BLaER1 treated with 17β-estradiol and CSF1 and Interleukin-3, amounts not matched to agents 10 nM and 100 nM (cell line): ENCODE measurements around the gene OPCML.

Source experiments
- H3K27ac ChIP-seq, 11 experiments: shearing (Covaris generic); formaldehyde crosslinking; 2 replicates each; pipeline ENCODE4 v1.8.1; 2022
- H3K27me3 ChIP-seq, 11 experiments: shearing (Covaris generic); formaldehyde crosslinking; 2 replicates each; pipeline ENCODE4 v1.8.1; 2022
- H3K36me3 ChIP-seq, 11 experiments: shearing (Covaris generic); formaldehyde crosslinking; 2 replicates each; pipeline ENCODE4 v1.8.1; 2022
- H3K4me1 ChIP-seq, 10 experiments: shearing (Covaris generic); formaldehyde crosslinking; 2 replicates each; pipeline ENCODE4 v1.8.1; 2022
- H3K4me2 ChIP-seq, 11 experiments: shearing (Covaris generic); formaldehyde crosslinking; 2 replicates each; pipeline ENCODE4 v1.8.1; 2022
- H3K4me3 ChIP-seq, 10 experiments: shearing (Covaris generic); formaldehyde crosslinking; 2 replicates each; pipeline ENCODE4 v1.8.1; 2022
- H3K9ac ChIP-seq, 11 experiments: shearing (Covaris generic); formaldehyde crosslinking; 2 replicates each; pipeline ENCODE4 v1.8.1; 2022
- H3K9me3 ChIP-seq, 11 experiments: shearing (Covaris generic); formaldehyde crosslinking; replicated peaks in 1 of 11; 2 replicates each; pipeline ENCODE4 v1.8.1; 2022
- H4K20me1 ChIP-seq, 11 experiments: shearing (Covaris generic); formaldehyde crosslinking; 2 replicates each; pipeline ENCODE4 v1.8.1; 2022
- Cebpa-rat ChIP-seq, 11 experiments: shearing (Covaris generic); IDR thresholded peaks; 2 replicates each; pipeline ENCODE4 v1.8.1; 2022

OPCML gene

DNA sequence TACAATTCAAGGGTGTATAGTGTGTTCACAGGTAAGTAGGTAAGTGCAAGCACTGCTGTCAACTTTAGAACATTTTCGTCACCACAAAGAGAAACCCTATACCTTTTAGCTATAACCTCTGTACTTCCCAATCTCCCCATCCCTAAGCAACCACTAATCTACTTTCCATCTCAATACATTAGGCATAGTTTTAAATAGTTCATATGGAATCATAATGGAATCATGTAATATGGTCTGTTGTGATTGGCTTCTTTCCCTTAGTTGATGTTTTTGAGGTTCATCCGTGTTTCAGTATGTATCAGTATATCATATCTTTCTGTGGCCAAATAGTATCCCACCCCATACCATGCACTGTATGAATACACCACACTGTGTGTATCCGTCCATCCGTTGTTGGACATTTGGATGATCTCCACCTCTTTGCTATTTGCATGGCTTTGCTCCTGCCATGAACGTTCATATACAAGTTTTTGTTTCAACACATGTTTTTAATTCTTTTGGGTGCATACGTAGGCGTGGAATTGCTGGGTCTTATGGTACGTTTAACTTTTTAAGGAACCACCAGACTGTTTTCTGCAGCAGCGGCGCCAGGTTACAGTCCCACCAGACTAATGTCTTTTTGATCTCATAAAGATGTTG, 27.7 kb upstream of the OPCML start:
- H3K9me3 ChIP-seq = 0 out of 22 replicates have a peak, but pooled peaks cover 0 to 4% (median 0%) of the 10 kb centered on the region in 11 experiments
- no peak overlapping the region for H3K4me3 ChIP-seq
- no peaks in the 10 kb centered on the region for H3K36me3 ChIP-seq
- peak overlapping the region in 7 of 11 experiments; percentile 65 to 84 (median 70); a peak in 11 of 22 replicates for H3K4me2 ChIP-seq
- H4K20me1 ChIP-seq = no peaks in the 10 kb centered on the region
- H3K27me3 ChIP-seq = no peaks in the 10 kb centered on the region
- no peak overlapping the region for H3K9ac ChIP-seq
- no peak overlapping the region for H3K27ac ChIP-seq
- no peak for TF ChIP-seq Cebpa-rat (IDR thresholded peaks at IDR 0.05)
- peaks cover 0 to 42% (median 27%) of the 10 kb centered on the region in 10 experiments; a peak in 18 of 20 replicates for H3K4me1 ChIP-seq

DNA sequence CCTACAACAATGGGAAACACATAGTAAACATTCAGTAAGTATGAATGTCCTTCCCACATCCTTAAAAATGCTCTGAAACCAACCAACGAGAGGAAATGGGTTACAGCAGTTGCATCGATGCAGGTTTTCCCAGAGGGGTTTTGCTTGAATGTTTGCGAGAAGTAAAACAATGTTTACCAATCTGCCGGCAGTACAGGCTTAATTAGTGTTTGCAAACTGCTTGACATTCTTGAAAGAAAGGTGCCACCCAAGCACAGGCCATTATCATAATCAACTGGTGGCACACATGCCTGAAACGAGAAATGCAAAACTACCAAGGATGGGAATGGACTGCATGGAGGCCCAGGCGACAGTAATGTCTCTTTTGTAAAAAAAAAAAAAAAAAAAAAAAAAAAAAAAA, 27.1 kb upstream of the OPCML start:
- 0 out of 22 replicates have a peak, but pooled peaks cover 0 to 4% (median 0%) of the 10 kb centered on the region in 11 experiments for H3K9me3 ChIP-seq
- peak overlapping the region; percentile 19 to 84 (median 69); a peak in 21 of 22 replicates for H3K4me2 ChIP-seq
- H3K9ac ChIP-seq = no peak overlapping the region
- no peaks in the 10 kb centered on the region for H3K27me3 ChIP-seq
- H3K4me3 ChIP-seq = no peak overlapping the region
- TF ChIP-seq Cebpa-rat (IDR thresholded peaks at IDR 0.05) = no peak
- H3K4me1 ChIP-seq = peaks cover 0 to 48% (median 33%) of the 10 kb centered on the region in 10 experiments; a peak in 18 of 20 replicates
- H3K27ac ChIP-seq = peak overlapping the region in 4 of 11 experiments; percentile 7 to 31 (median 26); a peak in 5 of 22 replicates
- no peaks in the 10 kb centered on the region for H3K36me3 ChIP-seq
- H4K20me1 ChIP-seq = no peaks in the 10 kb centered on the region

DNA sequence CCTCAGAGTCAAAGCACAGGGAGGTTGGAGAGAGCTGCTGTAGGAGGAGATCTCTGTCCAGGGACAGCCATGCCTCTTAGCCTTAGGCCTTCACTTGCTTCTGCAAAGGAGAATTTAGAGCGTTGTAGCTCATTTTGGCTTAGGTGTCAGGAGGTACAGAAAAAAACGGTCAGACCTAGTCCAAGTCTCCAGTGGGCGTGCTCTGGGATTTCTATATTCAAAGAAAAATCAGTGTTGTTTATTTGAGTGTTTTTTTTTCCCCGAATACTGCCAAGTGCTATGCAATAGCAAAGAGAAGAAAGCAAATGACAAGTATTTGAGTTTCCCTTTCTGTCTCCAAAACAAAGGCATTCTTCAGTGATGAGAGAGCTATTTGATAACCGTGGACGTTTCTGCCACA, 22.7 kb upstream of the OPCML start:
- no peaks in the 10 kb centered on the region for H3K36me3 ChIP-seq
- TF ChIP-seq Cebpa-rat (IDR thresholded peaks at IDR 0.05) = no peak
- no peak overlapping the region for H3K4me3 ChIP-seq
- H3K4me1 ChIP-seq = peaks cover 0 to 45% (median 32%) of the 10 kb centered on the region in 10 experiments; a peak in 18 of 20 replicates
- H3K27me3 ChIP-seq = no peaks in the 10 kb centered on the region
- H3K4me2 ChIP-seq = peak overlapping the region in 8 of 11 experiments; percentile 32 to 66 (median 40); a peak in 14 of 22 replicates
- H3K9ac ChIP-seq = no peak overlapping the region
- 0 out of 22 replicates have a peak, but pooled peaks cover 0 to 4% (median 0%) of the 10 kb centered on the region in 11 experiments for H3K9me3 ChIP-seq
- no peaks in the 10 kb centered on the region for H4K20me1 ChIP-seq
- H3K27ac ChIP-seq = no peak overlapping the region

DNA sequence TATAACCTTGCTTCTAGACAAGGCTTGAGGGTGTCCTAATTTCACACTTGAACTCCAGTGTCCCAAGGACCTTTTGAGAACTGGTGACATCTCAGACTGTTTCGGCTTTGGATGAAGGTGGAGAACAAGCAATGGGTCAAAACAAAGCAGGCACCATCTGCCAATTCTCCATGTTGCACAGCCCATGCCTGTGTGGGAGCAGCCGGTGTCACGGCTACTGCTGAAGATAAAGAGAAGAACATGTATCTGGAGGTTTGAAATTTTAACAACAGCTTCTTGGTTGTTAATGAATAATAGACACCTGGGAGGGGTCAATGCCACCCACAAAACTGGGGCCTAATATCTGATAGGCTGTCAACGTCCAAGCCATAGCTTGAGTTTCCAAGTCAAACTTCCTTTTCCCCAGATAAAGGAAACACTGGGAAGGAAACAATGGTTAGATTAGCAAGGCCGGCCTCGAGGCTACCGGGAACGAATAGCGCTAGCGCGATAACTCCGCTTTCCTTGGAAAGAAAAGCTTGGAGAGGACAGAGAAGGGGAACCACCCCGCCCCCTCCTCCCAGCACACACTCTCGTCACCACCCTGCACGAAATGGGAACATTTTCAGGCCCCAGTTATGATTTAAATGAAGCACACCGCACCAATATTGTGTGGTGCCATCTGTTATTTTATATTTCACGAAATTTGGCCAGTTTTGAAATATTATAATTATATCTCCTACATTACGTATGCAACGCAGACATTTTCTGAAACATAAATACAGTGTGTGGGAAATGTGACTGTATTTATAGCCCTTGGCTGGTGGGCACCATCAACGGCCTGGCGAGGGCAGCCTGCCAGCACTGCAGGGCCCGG, 21.8 kb upstream of the OPCML start:
- 0 out of 22 replicates have a peak, but pooled peaks cover 0 to 4% (median 0%) of the 10 kb centered on the region in 11 experiments for H3K9me3 ChIP-seq
- peaks cover 0 to 47% (median 31%) of the 10 kb centered on the region in 10 experiments; a peak in 18 of 20 replicates for H3K4me1 ChIP-seq
- H3K4me3 ChIP-seq = no peak overlapping the region
- no peaks in the 10 kb centered on the region for H4K20me1 ChIP-seq
- H3K4me2 ChIP-seq = peak overlapping the region in 8 of 11 experiments; percentile 32 to 66 (median 40); a peak in 15 of 22 replicates
- H3K36me3 ChIP-seq = no peaks in the 10 kb centered on the region
- no peak for TF ChIP-seq Cebpa-rat (IDR thresholded peaks at IDR 0.05)
- H3K9ac ChIP-seq = no peak overlapping the region
- no peak overlapping the region for H3K27ac ChIP-seq
- no peaks in the 10 kb centered on the region for H3K27me3 ChIP-seq

DNA sequence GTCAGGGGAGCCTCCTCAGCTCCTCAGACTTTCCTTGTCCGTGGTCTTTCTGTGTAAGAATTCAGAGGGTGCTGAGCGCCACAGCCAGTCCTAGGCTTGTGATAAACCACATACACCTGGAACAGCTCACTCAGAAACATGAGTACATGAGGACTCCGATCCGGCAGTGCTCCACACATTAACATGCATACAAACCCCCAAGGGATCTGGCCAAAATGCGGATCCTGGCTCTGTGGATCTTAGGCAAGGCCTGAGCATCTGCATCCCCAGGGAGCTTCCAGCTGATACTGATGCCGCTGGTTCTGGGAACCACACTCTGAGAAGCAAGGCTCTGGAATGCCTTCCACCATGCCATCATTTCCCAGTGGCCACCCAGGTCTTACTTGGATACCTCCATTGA, 20.6 kb upstream of the OPCML start:
- Histone ChIP-seq H4K20me1 (no peaks in the 10 kb centered on the region), H3K9me3 (0 out of 22 replicates have a peak, but pooled peaks cover 0 to 4% (median 0%) of the 10 kb centered on the region in 11 experiments), H3K9ac (no peak overlapping the region), H3K36me3 (no peaks in the 10 kb centered on the region), H3K4me3 (no peak overlapping the region), H3K27ac (no peak overlapping the region), H3K4me1 (peaks cover 0 to 43% (median 26%) of the 10 kb centered on the region in 10 experiments; a peak in 16 of 20 replicates), H3K4me2 (no peak overlapping the region), H3K27me3 (no peaks in the 10 kb centered on the region)
- TF ChIP-seq Cebpa-rat (IDR thresholded peaks at IDR 0.05) = no peak

DNA sequence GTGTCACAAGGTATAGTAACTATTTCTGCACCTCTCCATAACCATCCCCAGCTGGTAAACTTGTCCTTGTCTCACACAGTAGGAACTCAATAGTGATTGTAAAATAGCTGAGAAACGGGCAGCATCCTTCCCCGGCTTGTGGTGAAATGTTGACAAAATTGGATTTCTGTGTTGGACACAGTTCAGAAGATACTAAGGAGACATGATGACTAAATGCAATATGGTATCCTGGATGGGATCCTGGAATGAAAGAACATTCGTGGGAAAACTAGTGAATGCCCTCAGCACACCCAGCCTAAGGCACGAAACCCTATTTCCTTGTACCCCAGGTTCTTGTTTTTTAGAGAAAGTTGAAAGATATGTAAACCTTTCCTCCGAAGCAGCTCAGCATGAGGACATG, 18.8 kb upstream of the OPCML start:
- Histone ChIP-seq H3K4me2 (no peak overlapping the region), H3K27me3 (no peaks in the 10 kb centered on the region), H3K9ac (no peak overlapping the region), H3K27ac (no peak overlapping the region), H3K4me3 (no peak overlapping the region), H4K20me1 (no peaks in the 10 kb centered on the region), H3K4me1 (peaks cover 0 to 35% (median 23%) of the 10 kb centered on the region in 10 experiments; a peak in 16 of 20 replicates), H3K36me3 (no peaks in the 10 kb centered on the region), H3K9me3 (no peaks in the 10 kb centered on the region)
- no peak for TF ChIP-seq Cebpa-rat (IDR thresholded peaks at IDR 0.05)

DNA sequence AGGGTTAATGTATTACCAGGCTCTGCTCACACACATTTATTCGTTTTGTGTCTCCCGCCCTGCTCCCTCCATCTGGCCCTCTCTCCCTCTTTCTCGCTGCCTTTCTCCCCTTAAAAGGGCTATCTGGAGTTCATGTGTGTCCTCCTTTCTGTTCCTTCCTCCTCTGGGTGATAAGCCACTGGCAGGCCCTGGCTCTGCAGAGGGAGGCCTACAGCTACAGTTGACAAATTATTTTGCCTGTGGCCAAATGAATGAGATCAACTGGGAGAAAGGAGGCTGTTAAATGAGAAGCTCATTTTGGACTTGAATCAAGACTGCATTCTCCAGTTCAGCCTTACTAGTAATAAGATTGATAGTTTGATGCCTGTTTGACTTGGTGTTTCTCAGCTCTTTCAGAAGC, 17.5 kb upstream of the OPCML start:
- Histone ChIP-seq H3K9ac (no peak overlapping the region), H3K4me2 (peak overlapping the region in 8 of 11 experiments; percentile 29 to 68 (median 52); a peak in 11 of 22 replicates), H3K4me3 (no peak overlapping the region), H3K36me3 (no peaks in the 10 kb centered on the region), H3K27ac (no peak overlapping the region), H3K4me1 (peaks cover 5 to 40% (median 30%) of the 10 kb centered on the region in 10 experiments; a peak in 17 of 20 replicates), H3K27me3 (no peaks in the 10 kb centered on the region), H4K20me1 (no peaks in the 10 kb centered on the region), H3K9me3 (no peaks in the 10 kb centered on the region)
- TF ChIP-seq Cebpa-rat (IDR thresholded peaks at IDR 0.05) = no peak

DNA sequence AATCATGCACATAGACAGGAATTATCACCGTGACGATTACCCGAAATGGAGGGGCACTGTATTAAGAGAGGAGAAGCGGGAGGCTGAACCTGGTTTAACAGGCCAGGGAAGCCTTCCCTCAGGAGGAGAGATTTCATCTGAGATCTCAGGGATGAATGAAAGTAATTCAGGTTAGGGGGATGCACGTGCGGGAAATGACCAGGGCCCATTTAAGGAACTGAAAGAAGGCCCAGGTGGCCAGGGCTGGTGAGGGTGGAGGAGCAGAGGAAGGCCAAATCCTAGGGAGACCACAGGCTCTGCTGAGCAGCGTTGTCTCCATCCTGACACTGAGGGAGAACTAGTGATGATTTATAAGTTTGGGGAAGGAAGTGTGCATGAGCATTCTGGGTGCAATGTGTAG, 16.3 kb upstream of the OPCML start:
- Histone ChIP-seq H3K4me1 (peaks cover 5 to 32% (median 24%) of the 10 kb centered on the region in 10 experiments; a peak in 17 of 20 replicates), H3K27me3 (no peaks in the 10 kb centered on the region), H3K9ac (no peak overlapping the region), H3K4me3 (no peak overlapping the region), H3K27ac (no peak overlapping the region), H3K4me2 (peak overlapping the region in 9 of 11 experiments; percentile 29 to 68 (median 52); a peak in 18 of 22 replicates), H4K20me1 (no peaks in the 10 kb centered on the region), H3K9me3 (no peaks in the 10 kb centered on the region), H3K36me3 (no peaks in the 10 kb centered on the region)
- no peak for TF ChIP-seq Cebpa-rat (IDR thresholded peaks at IDR 0.05)
